KMS-11 (cell line): Measurements from ENCODE around the gene GLCCI1.

Experiments
- H2AFZ ChIP-seq: fragments of 200-600 bp; sonication (generic); 2 replicates; pipeline ENCODE4 v1.6.1; 2016; ENCODE audit warnings: antibody characterized with exemption, mixed run types, low read depth
- H3K27ac ChIP-seq: fragments of 200-600 bp; sonication (generic); 2 replicates; pipeline ENCODE4 v1.6.1; 2016; ENCODE audit warnings: mild to moderate bottlenecking, mixed run types
- H3K27me3 ChIP-seq: fragments of 200-600 bp; sonication (generic); 2 replicates; pipeline ENCODE4 v1.6.1; 2017; ENCODE audit warnings: mild to moderate bottlenecking, low read depth, mixed run types, moderate library complexity; ENCODE audit not compliant: insufficient read depth
- H3K36me3 ChIP-seq: fragments of 200-600 bp; sonication (generic); 2 replicates; pipeline ENCODE4 v1.6.1; 2017; ENCODE audit warnings: mild to moderate bottlenecking, mixed run types; ENCODE audit not compliant: insufficient read depth
- H3K4me1 ChIP-seq: fragments of 200-600 bp; sonication (generic); 2 replicates; pipeline ENCODE4 v1.6.1; 2016; ENCODE audit warnings: mild to moderate bottlenecking, low read depth, mixed run types; ENCODE audit not compliant: poor library complexity, severe bottlenecking
- H3K4me2 ChIP-seq: fragments of 200-600 bp; sonication (generic); 2 replicates; pipeline ENCODE4 v1.7.0; 2016; ENCODE audit warnings: mild to moderate bottlenecking, mixed run types
- H3K4me3 ChIP-seq: fragments of 200-600 bp; sonication (generic); IDR thresholded peaks from 2 replicates; pipeline ENCODE4 v1.6.1; 2017; ENCODE audit warnings: low read depth, low read length, mixed read lengths; ENCODE audit not compliant: insufficient read depth
- H3K79me2 ChIP-seq: fragments of 200-600 bp; sonication (generic); 2 replicates; pipeline ENCODE4 v1.6.1; 2016; ENCODE audit warnings: low read depth, mixed run types; ENCODE audit not compliant: insufficient read depth
- H3K9ac ChIP-seq: fragments of 200-600 bp; sonication (generic); 2 replicates; pipeline ENCODE4 v1.6.1; 2016; ENCODE audit warnings: mild to moderate bottlenecking, mixed run types
- H4K20me1 ChIP-seq: fragments of 200-600 bp; sonication (generic); 2 replicates; pipeline ENCODE4 v1.6.1; 2016; ENCODE audit warnings: mild to moderate bottlenecking, mixed run types; ENCODE audit not compliant: insufficient read depth
- TF ChIP-seq, protein P1 (sequence below): fragments of 200-600 bp; sonication (generic); conservative IDR thresholded peaks from 2 replicates; pipeline ENCODE4 v1.6.1; 2017; ENCODE audit warnings: low read depth, mild to moderate bottlenecking, antibody characterized with exemption, low read length, moderate library complexity, mixed read lengths

The GLCCI1 gene

DNA sequence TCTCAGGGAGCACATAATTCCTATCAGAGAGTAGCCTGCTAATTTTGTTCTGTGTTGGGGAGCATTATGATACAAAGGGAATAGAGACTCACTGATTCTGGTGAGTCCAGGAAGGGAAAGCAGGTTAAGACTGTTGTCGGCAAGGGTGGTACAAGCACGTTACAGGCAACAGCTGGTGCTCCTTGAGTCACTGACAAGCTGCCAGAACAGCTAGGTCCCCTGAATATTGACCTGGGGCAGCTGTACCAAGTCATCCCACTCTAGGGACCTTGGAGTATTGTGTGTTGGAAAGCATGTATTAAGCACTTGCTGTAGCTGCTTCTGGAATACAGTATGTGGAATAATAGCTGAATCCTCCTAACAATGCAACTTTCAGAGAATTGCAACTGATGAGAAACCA, 37.0 kb upstream of the GLCCI1 start:
- Histone ChIP-seq H3K4me1 (peaks cover 12% of the 10 kb centered on the region), H4K20me1 (no peaks in the 10 kb centered on the region), H3K36me3 (no peaks in the 10 kb centered on the region), H3K27ac (no peak overlapping the region), H2AFZ (no peak overlapping the region), H3K4me2 (no peak overlapping the region), H3K9ac (no peak overlapping the region), H3K79me2 (no peaks in the 10 kb centered on the region), H3K27me3 (no peaks in the 10 kb centered on the region), H3K4me3 (no peak overlapping the region)
- TF ChIP-seq, protein P1, sequence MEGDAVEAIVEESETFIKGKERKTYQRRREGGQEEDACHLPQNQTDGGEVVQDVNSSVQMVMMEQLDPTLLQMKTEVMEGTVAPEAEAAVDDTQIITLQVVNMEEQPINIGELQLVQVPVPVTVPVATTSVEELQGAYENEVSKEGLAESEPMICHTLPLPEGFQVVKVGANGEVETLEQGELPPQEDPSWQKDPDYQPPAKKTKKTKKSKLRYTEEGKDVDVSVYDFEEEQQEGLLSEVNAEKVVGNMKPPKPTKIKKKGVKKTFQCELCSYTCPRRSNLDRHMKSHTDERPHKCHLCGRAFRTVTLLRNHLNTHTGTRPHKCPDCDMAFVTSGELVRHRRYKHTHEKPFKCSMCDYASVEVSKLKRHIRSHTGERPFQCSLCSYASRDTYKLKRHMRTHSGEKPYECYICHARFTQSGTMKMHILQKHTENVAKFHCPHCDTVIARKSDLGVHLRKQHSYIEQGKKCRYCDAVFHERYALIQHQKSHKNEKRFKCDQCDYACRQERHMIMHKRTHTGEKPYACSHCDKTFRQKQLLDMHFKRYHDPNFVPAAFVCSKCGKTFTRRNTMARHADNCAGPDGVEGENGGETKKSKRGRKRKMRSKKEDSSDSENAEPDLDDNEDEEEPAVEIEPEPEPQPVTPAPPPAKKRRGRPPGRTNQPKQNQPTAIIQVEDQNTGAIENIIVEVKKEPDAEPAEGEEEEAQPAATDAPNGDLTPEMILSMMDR = no peak

DNA sequence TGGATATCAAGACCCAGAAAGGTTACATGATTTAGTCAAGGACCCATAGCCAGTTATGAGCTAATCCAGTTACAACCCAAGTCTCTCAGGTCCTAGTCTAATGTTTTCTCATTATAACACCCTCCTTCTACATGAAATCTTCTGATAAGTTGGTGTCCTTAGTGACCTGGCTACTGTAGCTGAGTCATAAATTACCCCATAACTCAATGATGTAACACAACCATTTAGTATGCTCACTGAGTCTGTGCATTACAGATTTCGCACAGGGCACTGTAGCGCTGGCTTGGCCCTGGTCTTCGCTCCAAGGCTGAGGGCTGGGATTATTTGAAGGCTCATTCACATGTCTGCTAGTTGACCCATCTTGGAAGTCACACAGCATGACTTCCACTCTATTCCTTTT, 36.0 kb upstream of the GLCCI1 start:
- TF ChIP-seq, protein P1 = no peak
- Histone ChIP-seq H3K27me3 (no peaks in the 10 kb centered on the region), H4K20me1 (no peaks in the 10 kb centered on the region), H3K4me3 (no peak overlapping the region), H3K4me2 (no peak overlapping the region), H3K36me3 (no peaks in the 10 kb centered on the region), H3K79me2 (no peaks in the 10 kb centered on the region), H2AFZ (no peak overlapping the region), H3K9ac (no peak overlapping the region), H3K27ac (no peak overlapping the region), H3K4me1 (peaks cover 12% of the 10 kb centered on the region)

DNA sequence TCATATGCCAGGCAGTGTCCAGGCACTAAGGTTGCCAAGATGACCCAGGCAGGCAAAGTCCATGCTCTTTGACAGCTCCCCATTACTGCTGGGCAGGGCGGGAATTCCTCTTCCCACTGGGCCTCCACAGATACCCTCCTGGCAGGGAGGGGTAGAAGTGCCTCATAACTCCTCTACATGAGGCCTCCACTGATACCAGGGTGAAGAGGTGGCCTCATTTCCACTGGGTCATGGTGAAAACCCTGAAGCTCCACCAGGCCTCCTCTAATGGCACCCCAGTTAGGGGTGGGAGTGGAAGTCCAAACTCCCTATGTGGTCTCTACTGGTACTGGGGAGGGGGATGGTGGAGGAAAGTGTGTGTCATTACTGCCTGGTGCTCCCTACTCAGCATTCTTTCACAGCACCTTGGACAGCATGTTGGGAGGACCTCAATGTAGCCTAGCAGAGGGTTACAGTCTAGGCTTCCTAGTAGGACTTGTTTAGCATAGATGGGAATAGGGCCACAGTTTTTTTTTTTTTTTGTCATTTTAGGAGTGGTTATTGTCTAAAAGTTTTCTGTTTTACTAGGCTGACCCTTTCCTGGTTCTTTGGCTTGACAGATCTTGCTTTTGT, 34.6 kb upstream of the GLCCI1 start:
- Histone ChIP-seq H2AFZ (no peak overlapping the region), H3K36me3 (no peaks in the 10 kb centered on the region), H3K27me3 (no peaks in the 10 kb centered on the region), H3K4me3 (no peak overlapping the region), H4K20me1 (no peaks in the 10 kb centered on the region), H3K9ac (no peak overlapping the region), H3K4me2 (no peak overlapping the region), H3K4me1 (peaks cover 12% of the 10 kb centered on the region), H3K79me2 (no peaks in the 10 kb centered on the region), H3K27ac (no peak overlapping the region)
- TF ChIP-seq, protein P1 = no peak

DNA sequence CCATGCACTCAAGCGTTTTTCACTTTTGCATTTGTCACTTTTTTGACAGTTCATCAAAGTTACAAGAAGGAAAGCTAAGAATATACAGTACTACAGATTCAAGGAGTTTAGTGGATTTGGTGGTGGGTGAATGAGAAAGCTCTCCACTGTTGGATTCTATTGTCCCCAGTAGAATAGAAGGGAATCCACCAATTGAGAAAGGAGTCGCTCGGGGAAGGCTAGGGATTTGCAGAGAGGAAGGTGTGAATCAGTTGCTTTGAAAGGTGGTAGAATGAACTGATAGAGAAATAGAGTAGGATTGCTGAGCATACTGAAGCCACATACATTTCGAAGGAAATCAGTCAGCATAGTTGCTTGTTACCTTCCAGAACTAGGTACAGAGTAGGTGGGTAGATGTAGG, 33.7 kb upstream of the GLCCI1 start:
- Histone ChIP-seq H3K4me3 (no peak overlapping the region), H3K27me3 (no peaks in the 10 kb centered on the region), H3K4me1 (peaks cover 12% of the 10 kb centered on the region), H3K79me2 (no peaks in the 10 kb centered on the region), H4K20me1 (no peaks in the 10 kb centered on the region), H3K4me2 (no peak overlapping the region), H3K9ac (no peak overlapping the region), H3K27ac (no peak overlapping the region), H3K36me3 (no peaks in the 10 kb centered on the region), H2AFZ (no peak overlapping the region)
- TF ChIP-seq, protein P1 = no peak
